GM12878 (cell line): Measurements from ENCODE around the gene KRTAP9-2. TPM values are rescaled to one million over a fixed set of nuclear protein-coding genes. Genes with fewer than 3 reads are reported as not detected.

ENCODE experiments used
- ATAC-seq: fragments of 200-7000 bp; cut with Tn5 transposase; 3 replicates; pipeline ENCODE4 v1.9.1; 2020; ENCODE audit warnings: mild to moderate bottlenecking, moderate library complexity
- BruUV-seq: library from RNA; stranded (reverse); fragments of 400-500 nt; replicated peaks from 2 replicates; lab custom pipeline; 2021; lab: Mats Ljungman, UMichigan
- CTCF ChIA-PET: fragments of 300-600 bp; sonication (Branson Sonifier 250); formaldehyde crosslinking; extraction: SDS; loops from one replicate; lab custom pipeline; 2021; ENCODE audit warnings: inconsistent platforms; lab: Yijun Ruan, JAX
- POLR2A ChIA-PET: fragments of 350-600 bp; formaldehyde crosslinking; extraction: SDS; loops from one replicate; lab custom pipeline; 2021; ENCODE audit warnings: inconsistent platforms; lab: Charles Lee
- RAD21 ChIA-PET: fragments of 300-600 bp; sonication (Branson Sonifier 250); formaldehyde crosslinking; loops from one replicate; lab custom pipeline; 2023; ENCODE audit warnings: antibody characterized with exemption; ENCODE audit not compliant: unreplicated experiment; lab: Charles Lee
- SMC1A ChIA-PET: fragments of 300-600 bp; sonication (Branson Sonifier 250); formaldehyde crosslinking; loops from one replicate; lab custom pipeline; 2023; ENCODE audit not compliant: unreplicated experiment, uncharacterized antibody; lab: Charles Lee
- DNase-seq: peaks from one replicate; pipeline ENCODE4 v3.0.0-alpha.2; 2011; ENCODE audit warnings: low read depth, low spot score
- FAIRE-seq: peaks from 3 replicates; lab custom pipeline; 2011; peaks lifted over from hg19 to GRCh38; lab: Jason Lieb, UNC
- H2AFZ ChIP-seq: 2 replicates; pipeline ENCODE4 v1.6.0; 2011; ENCODE audit warnings: low read depth, low read length, control low read depth; ENCODE audit not compliant: control insufficient read depth
- H3K27ac ChIP-seq: 2 replicates; pipeline ENCODE4 v1.5.1; 2011; ENCODE audit warnings: control low read depth; ENCODE audit not compliant: control insufficient read depth, insufficient read depth
- H3K27me3 ChIP-seq, 2 experiments: replicated peaks in 1 of 2; 2 replicates each; pipeline versions ENCODE4 v1.6.0 to v1.6.1; 2011; ENCODE audit warnings: low read length in 1 of 2; ENCODE audit not compliant: control insufficient read depth in 2 of 2, insufficient read depth in 2 of 2
- H3K36me3 ChIP-seq, 2 experiments: 2 replicates each; pipeline ENCODE4 v1.5.1; 2011; ENCODE audit warnings: low read length in 1 of 2; ENCODE audit not compliant: control insufficient read depth in 2 of 2, insufficient read depth in 2 of 2
- H3K4me1 ChIP-seq: 2 replicates; pipeline ENCODE4 v1.6.1; 2011; ENCODE audit warnings: mild to moderate bottlenecking, low read length, moderate library complexity, mixed read lengths; ENCODE audit not compliant: control insufficient read depth, insufficient read depth
- H3K4me2 ChIP-seq: 2 replicates; pipeline ENCODE4 v1.6.0; 2011; ENCODE audit warnings: control low read depth; ENCODE audit not compliant: control insufficient read depth, insufficient read depth
- H3K4me3 ChIP-seq: fragments of 200-600 bp; sonication (generic); 2 replicates; pipeline ENCODE4 v1.5.1; 2016
- H3K79me2 ChIP-seq: 2 replicates; pipeline ENCODE4 v1.6.0; 2011; ENCODE audit warnings: low read length; ENCODE audit not compliant: control insufficient read depth, insufficient read depth
- H3K9ac ChIP-seq: 2 replicates; pipeline ENCODE4 v1.8.0; 2011; ENCODE audit warnings: low read length, control low read depth, mixed read lengths; ENCODE audit not compliant: control insufficient read depth, insufficient read depth
- H3K9me3 ChIP-seq: replicated peaks from 3 replicates; pipeline ENCODE4 v1.5.1; 2011; ENCODE audit warnings: mild to moderate bottlenecking, low read length; ENCODE audit not compliant: control insufficient read depth, insufficient read depth
- H4K20me1 ChIP-seq: 2 replicates; pipeline ENCODE4 v1.6.0; 2011; ENCODE audit not compliant: control insufficient read depth, insufficient read depth
- BCLAF1 ChIP-seq: fragments of 450-650 bp; IDR thresholded peaks from 2 replicates; pipeline ENCODE4 v1.6.1; 2017; ENCODE audit warnings: antibody characterized with exemption, mild to moderate bottlenecking, moderate library complexity
- BRCA1 ChIP-seq: IDR thresholded peaks from 2 replicates; pipeline ENCODE4 v1.6.1; 2011; ENCODE audit warnings: low read depth, low read length, improper control_type of control experiment
- CHD1 ChIP-seq: IDR thresholded peaks from 2 replicates; pipeline ENCODE4 v1.6.1; 2012; ENCODE audit warnings: low read depth, low read length, improper control_type of control experiment
- CREB1 ChIP-seq: IDR thresholded peaks from 2 replicates; pipeline ENCODE4 v1.6.1; 2012; ENCODE audit warnings: low read depth, mild to moderate bottlenecking, inconsistent platforms
- ESRRA ChIP-seq: IDR thresholded peaks from 2 replicates; pipeline ENCODE4 v1.6.1; 2012; ENCODE audit warnings: mild to moderate bottlenecking, low read length, improper control_type of control experiment
- EZH2 ChIP-seq: IDR thresholded peaks from 2 replicates; pipeline ENCODE4 v1.6.1; 2012; ENCODE audit warnings: low read depth, mild to moderate bottlenecking, control low read depth, inconsistent platforms, low read length, borderline replicate concordance; ENCODE audit not compliant: control insufficient read depth
- MLLT1 ChIP-seq: fragments of 450-650 bp; IDR thresholded peaks from 2 replicates; pipeline ENCODE4 v1.6.1; 2016; ENCODE audit warnings: mild to moderate bottlenecking
- POLR2AphosphoS5 ChIP-seq: IDR thresholded peaks from 2 replicates; pipeline ENCODE4 v1.6.1; 2011; ENCODE audit warnings: mild to moderate bottlenecking, low read length, inconsistent platforms
- POU2F2 ChIP-seq: IDR thresholded peaks from 3 replicates; pipeline ENCODE4 v1.6.1; 2011; ENCODE audit warnings: low read depth, mild to moderate bottlenecking, low read length, borderline replicate concordance
- WGBS: methylation state at CpG from one replicate; pipeline ENCODE4 v1.1.6; 2016; ENCODE audit warnings: low lambda C conversion rate; ENCODE audit not compliant: insufficient replicate concordance, insufficient coverage; ENCODE audit errors: missing lambda C conversion rate; 5-methylcytosine and 5-hydroxymethylcytosine counted together
- in situ Hi-C: fragments of 300-500 bp; cut with MboI; formaldehyde crosslinking; loops from 9 replicates; pipeline ENCODE4 v1.14.3; 2018; ENCODE audit warnings: mixed read lengths
- intact Hi-C: fragments of 100-400 bp; cut with micrococcal nuclease; formaldehyde crosslinking; loops from one replicate; pipeline ENCODE4 v1.14.2; 2022; ENCODE audit not compliant: unreplicated experiment
- polyA plus RNA-seq, 11 experiments: library from polyadenylated mRNA; depleted of rRNA in 4 of 11; unstranded in 6 of 11; stranded (reverse) in 5 of 11; fragments of >200 nt; fragmentation: Nextera tagmentation in 4 of 11; fragmentation: Illumina TruSeq in 1 of 11; extraction: Ambion mirVana in 4 of 11; extraction: Trizol in 1 of 11; gene quantifications; 1 replicate in 1 of 11; 2 replicates in 10 of 11; pipeline versions ENCODE4 v1.2.1 to v1.2.3, GENCODE V29; 2011 to 2016; ENCODE audit warnings: inconsistent platforms in 2 of 11, missing spikeins in 2 of 11, low read depth in 1 of 11
- total RNA-seq, 4 experiments: library from RNA; depleted of rRNA in 3 of 4; stranded (reverse); fragments of >200 nt in 3 of 4; fragmentation: Illumina TruSeq in 1 of 4; extraction: Trizol in 1 of 4; gene quantifications; 2 replicates each; pipeline versions ENCODE4 v1.2.1 to v1.2.3, GENCODE V29; 2013 to 2021

Gene KRTAP9-2
- total and polyA plus RNA-seq, 10 of the 15 experiments (the other 5 are each of a cell fraction or from before 2014, with no cell fraction given): not detected

- Histone ChIP-seq H3K4me2 (no peak overlapping the region), H2AFZ (no peak overlapping the region), H3K4me1 (no peaks in the 10 kb centered on the region), H3K36me3 (no peaks in the 10 kb centered on the region), H3K27me3 (no peaks in the 10 kb centered on the region; a peak in 1 of 4 replicates), H3K9me3 (no peaks in the 10 kb centered on the region), H4K20me1 (no peaks in the 10 kb centered on the region), H3K4me3 (no peak overlapping the region), H3K79me2 (no peaks in the 10 kb centered on the region), H3K27ac (no peak overlapping the region), H3K9ac (no peak overlapping the region)
- ATAC-seq: no peak
- in situ Hi-C loops: no loop called here
- 14% methylated on average over 7 of the region's 7 CpGs for WGBS
- FAIRE-seq: no peak
- CTCF ChIA-PET: no interaction called here
- RAD21 ChIA-PET: no interaction called here
- SMC1A ChIA-PET: no interaction called here
- intact Hi-C loops: no loop called here
- TF ChIP-seq POLR2AphosphoS5 (no peak), BRCA1 (no peak), MLLT1 (no peak), POU2F2 (no peak), EZH2 (no peak), ESRRA (no peak), CHD1 (no peak), CREB1 (no peak), BCLAF1 (no peak)
- POLR2A ChIA-PET: no interaction called here
- no peak for DNase-seq
- BruUV-seq: no TSS peak
Measured at GRCh38 chr17:41212524-41213169, 13.8 kb upstream of the KRTAP9-2 start.
